GM20000 (cell line): ENCODE measurements around the gene USP28.
"Not testable (repeated sequence)": the region's sequence is repeated elsewhere in the genome, so short reads cannot be mapped to it uniquely, and the experiment has no call there.

Experiments
- DNase-seq: peaks from one replicate; pipeline ENCODE4 v3.0.0; 2012; ENCODE audit warnings: low spot score
- CTCF ChIP-seq: IDR thresholded peaks from 2 replicates; pipeline ENCODE4 v1.5.1; 2012; ENCODE audit warnings: mild to moderate bottlenecking, control low read depth; ENCODE audit errors: extremely low read depth, missing control alignments

The USP28 gene

GRCh38 chr11:113764527-113765219 is 110.7 kb downstream of the USP28 start:
- TF ChIP-seq CTCF: no peak

GRCh38 chr11:113763040-113763439 is 112.3 kb downstream of the USP28 start:
- not testable (repeated sequence) for DNase-seq

More at GRCh38 chr11:113764527-113765219, 110.7 kb downstream of the USP28 start:
- no peak for DNase-seq

GRCh38 chr11:113760241-113760640 is 115.1 kb downstream of the USP28 start:
- no peak for DNase-seq
- no peak for TF ChIP-seq CTCF

- no peak for DNase-seq
- no peak for TF ChIP-seq CTCF
Measured at GRCh38 chr11:113752932-113753331, 122.4 kb downstream of the USP28 start.
